NCI-H446 treated with DMSO at 0.1 percent for 48 hours (cell line): ENCODE measurements around the gene RIMOC1.
"Not testable (repeated sequence)": the region's sequence is repeated elsewhere in the genome, so short reads cannot be mapped to it uniquely, and the experiment has no call there.

Experiments used
- DNase-seq: peaks from one replicate; lab custom pipeline; 2025; lab: John Stamatoyannopoulos, UW

RIMOC1 gene

GRCh38 chr5:41891066-41891707 is 13.0 kb upstream of the RIMOC1 start:
- no peak for DNase-seq

DNA sequence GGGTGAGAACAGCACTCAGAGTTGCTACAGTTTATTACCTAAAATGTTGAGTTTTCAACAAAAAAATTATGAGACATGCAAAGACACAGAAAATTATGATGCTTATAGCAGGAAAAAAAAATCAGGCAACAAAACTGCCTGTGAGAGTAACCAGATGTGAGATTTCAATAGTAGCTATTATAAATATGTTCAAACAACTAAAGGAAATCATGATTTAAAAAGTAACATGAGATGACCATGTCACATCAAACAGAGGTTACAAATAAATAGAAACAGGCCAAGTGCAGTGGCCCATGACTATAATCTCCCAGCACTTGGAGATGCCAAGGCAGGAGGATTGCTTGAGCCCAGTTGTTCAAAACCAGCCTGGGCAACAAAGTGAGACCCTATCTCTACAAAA is 12.1 kb upstream of the RIMOC1 start:
- no peak for DNase-seq

GRCh38 chr5:41893074-41893851 is 10.9 kb upstream of the RIMOC1 start:
- DNase-seq, result no peak

DNA sequence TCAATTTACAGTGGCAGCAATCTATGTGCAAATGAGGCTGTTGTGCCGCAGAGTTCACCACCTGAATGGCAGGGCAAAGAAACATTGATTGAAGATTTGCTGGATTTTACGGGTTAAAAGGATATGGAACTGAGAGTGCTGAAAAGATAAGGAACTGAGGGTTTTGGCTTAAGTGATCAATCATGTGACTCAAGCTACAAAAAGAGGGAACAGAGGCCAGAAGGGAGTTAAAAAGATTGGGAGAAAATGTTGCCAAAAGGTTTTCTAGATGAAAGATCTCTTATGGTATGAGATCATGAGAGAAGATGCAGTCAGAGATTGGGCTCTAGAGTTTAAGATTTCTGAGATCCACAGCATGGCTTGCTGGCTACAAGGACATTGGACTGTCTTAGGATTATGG is 7.9 kb upstream of the RIMOC1 start:
- no peak for DNase-seq

DNA sequence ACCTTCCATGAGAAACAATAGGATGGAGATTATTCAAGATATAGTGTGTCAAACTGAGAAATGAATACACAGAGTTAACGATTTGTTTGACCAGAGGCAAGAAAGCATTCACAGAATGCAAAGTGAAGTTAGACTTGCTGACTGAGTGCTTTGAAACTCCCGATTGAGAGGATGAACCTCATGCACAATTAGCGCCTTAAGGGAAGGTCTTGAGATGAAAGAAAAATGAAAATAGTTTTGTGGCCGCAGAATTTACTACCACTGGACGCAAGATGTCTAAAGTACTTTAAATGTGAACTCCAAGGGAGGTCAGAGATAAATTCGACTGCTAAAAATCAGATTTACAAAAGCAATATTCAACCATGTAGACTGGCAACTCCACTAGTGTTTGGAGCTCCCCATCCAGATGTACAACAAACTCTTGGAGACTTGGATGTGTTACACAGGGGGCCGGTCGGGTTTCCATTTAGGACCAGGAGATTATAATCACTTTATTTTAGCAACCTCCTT is 707 bp upstream of the RIMOC1 start:
- DNase-seq, result no peak

- no peak for DNase-seq
Measured at GRCh38 chr5:41906151-41906550, 2.0 kb downstream of the RIMOC1 start.

GRCh38 chr5:41908374-41909079 is 4.4 kb downstream of the RIMOC1 start:
- DNase-seq, result no peak

- no peak for DNase-seq
Measured at GRCh38 chr5:41918105-41918504, 14.0 kb downstream of the RIMOC1 start.

- no peak for DNase-seq
Measured at GRCh38 chr5:41921166-41921565, 17.0 kb downstream of the RIMOC1 start.

DNA sequence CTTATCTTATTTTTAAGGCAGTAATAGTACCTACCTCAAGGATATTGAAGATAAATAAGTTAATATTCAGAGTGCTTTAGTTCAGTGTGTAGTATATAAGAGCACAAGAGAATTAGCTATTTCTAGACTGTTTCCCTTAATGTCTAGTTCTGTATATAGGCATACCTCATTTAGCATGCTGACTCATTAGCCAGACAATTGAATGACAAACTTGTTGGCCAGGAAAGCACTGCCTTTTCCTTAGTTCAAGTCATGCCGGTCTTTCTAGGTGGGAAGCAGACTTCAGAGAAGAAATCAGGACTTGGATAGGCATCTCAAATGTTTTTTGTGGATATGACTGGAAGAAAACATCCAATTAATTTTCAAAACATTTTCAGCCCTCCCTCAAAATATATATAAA is 17.7 kb downstream of the RIMOC1 start:
- DNase-seq, result no peak

- no peak for DNase-seq
Measured at GRCh38 chr5:41924526-41924871, 20.4 kb downstream of the RIMOC1 start.

DNA sequence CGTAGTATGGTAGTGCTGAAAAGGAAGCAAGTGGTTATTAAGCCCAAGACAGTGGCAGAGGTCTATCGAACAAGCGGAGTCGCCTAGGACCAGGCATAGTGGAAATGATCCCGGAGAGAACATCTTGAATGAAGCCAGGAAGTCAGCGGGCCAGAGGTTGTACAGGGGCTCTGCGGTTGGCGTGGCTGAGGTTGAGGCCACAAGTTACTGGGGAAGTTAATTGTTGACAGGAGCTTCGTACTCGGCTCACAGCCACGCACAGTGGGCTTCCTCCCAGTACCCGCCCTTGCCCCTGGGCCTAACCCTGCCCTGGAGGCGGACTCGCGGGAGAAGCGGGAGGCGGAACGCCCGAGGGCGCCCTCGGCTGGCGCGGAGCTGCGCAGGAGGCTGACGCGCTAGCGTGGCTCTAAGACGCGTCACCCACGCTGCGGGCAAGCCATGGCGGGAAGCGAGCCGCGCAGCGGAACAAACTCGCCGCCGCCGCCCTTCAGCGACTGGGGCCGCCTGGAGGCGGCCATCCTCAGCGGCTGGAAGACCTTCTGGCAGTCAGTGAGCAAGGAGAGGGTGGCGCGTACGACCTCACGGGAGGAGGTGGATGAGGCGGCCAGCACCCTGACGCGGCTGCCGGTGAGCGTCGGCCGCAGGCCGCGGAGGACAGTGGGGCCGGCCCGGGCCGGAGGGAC is 20.9 kb downstream of the RIMOC1 start, which contains the start of gene FBXO4:
TSS of gene FBXO4 (plus strand) at position 410 of the 683 bp plus-strand sequence. CDS start at position 439, 29 bp downstream.
- DNase-seq, result peak; percentile 86

DNA sequence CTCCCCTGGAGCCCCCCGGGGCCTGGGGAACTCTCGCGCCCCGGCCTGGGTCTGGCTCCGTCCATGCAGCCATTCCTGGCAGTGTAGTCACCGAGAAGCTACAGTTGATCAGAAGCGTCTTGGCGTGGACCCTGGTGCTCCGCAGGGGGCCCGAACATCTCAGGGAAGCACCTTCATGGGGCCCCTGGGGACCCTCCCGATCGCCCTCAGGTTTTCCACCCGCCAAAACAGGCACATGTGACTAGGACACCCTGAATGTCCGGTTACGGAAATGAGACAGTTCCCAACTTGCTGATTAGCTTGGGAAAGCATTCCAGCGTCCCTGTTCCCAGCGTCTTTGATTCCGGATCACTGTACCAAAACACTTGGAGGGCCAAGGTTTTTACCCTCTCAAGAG is 21.4 kb downstream of the RIMOC1 start:
- peak; percentile 23 for DNase-seq

DNA sequence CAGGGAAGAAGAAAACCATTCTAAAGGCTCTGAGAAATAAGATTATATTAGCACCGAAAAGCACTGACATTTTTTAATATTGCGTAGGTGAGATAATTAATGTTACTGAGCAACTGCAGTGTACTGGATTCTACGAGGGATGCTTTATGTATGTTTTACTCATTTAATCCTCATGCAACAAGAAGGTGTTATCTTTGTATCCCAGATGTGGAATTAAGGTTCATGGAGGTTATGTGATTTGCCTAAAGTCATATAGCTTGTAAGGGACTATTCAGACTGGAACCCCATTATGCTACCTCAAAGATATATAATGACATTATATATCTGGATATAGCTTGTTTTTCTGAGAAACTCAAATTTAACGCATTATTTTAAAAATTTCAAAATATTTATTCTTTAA is 23.5 kb downstream of the RIMOC1 start:
- no peak for DNase-seq

DNA sequence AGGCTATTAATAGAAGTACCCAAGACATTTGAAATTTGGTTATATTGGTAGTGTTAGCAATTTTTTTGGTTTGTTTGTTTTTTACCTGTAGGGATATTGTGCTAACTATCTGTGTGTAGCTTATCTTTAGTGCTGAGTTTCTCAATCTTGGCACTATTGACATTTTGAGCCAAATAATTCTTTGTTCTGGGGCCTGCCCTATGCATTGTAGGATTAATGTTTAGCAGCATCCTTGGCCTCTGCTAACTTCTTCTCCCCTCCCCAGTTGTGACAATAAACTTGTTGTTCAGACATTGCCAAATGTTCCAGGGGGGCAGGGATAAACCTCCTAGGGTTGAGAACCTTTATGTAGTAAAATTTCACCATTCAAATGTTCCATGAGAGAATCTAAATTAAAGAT is 24.9 kb downstream of the RIMOC1 start:
- no peak for DNase-seq

GRCh38 chr5:41932770-41933169 is 28.6 kb downstream of the RIMOC1 start:
- no peak for DNase-seq

GRCh38 chr5:41935544-41935943 is 31.4 kb downstream of the RIMOC1 start:
- DNase-seq, result no peak

DNA sequence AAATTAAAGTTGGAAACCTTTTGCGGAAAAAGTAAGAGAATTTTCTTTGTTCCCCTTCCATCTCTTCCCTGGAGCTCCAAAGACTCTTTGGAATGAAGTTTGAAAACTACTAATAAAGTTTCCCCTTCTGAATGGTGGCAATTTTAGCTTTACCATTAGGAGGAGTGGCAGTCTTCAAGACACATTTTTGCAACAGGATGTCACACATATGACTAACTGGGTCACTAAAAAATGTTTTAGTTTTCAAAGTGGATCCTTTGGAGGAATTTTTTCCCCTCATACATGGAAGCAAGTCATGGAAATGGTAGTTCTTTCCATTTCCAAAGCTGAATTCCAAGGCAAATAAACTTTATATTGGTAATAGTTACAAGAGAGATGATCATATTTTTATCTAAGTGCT is 36.5 kb downstream of the RIMOC1 start:
- no peak for DNase-seq

GRCh38 chr5:41945332-41945955 is 41.3 kb downstream of the RIMOC1 start:
- DNase-seq, result not testable (repeated sequence)

DNA sequence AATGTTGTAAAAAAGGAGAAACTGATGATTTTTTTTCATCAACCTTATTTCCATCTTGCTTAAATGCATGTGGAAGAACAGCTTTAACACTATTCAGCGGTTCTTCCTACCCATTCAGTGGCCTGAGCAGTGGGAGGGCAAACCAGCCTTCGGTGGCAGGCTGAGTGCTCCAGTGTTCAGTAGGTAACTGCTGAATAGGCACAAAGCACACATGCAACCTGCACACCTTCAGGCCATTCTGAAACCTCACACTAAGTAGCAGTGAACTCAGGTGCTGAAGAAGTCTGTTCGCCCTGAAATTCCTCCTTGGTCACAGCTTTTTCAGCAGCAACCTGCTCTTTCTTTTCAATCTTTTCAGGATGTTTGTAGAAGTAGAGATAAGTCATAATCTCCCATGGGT is 47.1 kb downstream of the RIMOC1 start:
- no peak for DNase-seq
